Measurements from ENCODE around the gene SLC8B1.

Gene SLC8B1

GRCh38 chr12:113334786-113335539, at the start of gene SLC8B1:
Gene SLC8B1, minus strand, starts transcription at chr12:113335109. Its CDS starts 2,231 bp downstream, at chr12:113332878.
- peak; percentile 81 for DNase-seq (ENCODE audit: low read depth)

- no peak for DNase-seq (ENCODE audit: low read depth)
Measured at GRCh38 chr12:113382206-113382605, 47.3 kb upstream of the SLC8B1 start.

GRCh38 chr12:113381220-113381619, 46.3 kb upstream of the SLC8B1 start:
- DNase-seq (ENCODE audit: low read depth) = no peak

GRCh38 chr12:113378291-113378690, 43.4 kb upstream of the SLC8B1 start:
- no peak for DNase-seq (ENCODE audit: low read depth)

GRCh38 chr12:113374823-113375428, 40.0 kb upstream of the SLC8B1 start:
- no peak for DNase-seq (ENCODE audit: low read depth)

- no peak for DNase-seq (ENCODE audit: low read depth)
Measured at GRCh38 chr12:113373969-113374368, 39.1 kb upstream of the SLC8B1 start.

- DNase-seq (ENCODE audit: low read depth) = no peak
Measured at GRCh38 chr12:113373440-113373839, 38.5 kb upstream of the SLC8B1 start.

GRCh38 chr12:113372371-113372770, 37.5 kb upstream of the SLC8B1 start:
- no peak for DNase-seq (ENCODE audit: low read depth)

GRCh38 chr12:113371808-113372207, 36.9 kb upstream of the SLC8B1 start:
- no peak for DNase-seq (ENCODE audit: low read depth)

- no peak for DNase-seq (ENCODE audit: low read depth)
Measured at GRCh38 chr12:113370923-113371682, 36.2 kb upstream of the SLC8B1 start.

GRCh38 chr12:113369391-113369985, 34.6 kb upstream of the SLC8B1 start:
- no peak for DNase-seq (ENCODE audit: low read depth)

- no peak for DNase-seq (ENCODE audit: low read depth)
Measured at GRCh38 chr12:113368331-113368730, 33.4 kb upstream of the SLC8B1 start.

- DNase-seq (ENCODE audit: low read depth) = no peak
Measured at GRCh38 chr12:113366827-113367226, 31.9 kb upstream of the SLC8B1 start.

- no peak for DNase-seq (ENCODE audit: low read depth)
Measured at GRCh38 chr12:113365639-113366395, 30.9 kb upstream of the SLC8B1 start.

GRCh38 chr12:113364698-113365097, 29.8 kb upstream of the SLC8B1 start:
- no peak for DNase-seq (ENCODE audit: low read depth)

GRCh38 chr12:113361574-113362370, 26.9 kb upstream of the SLC8B1 start:
- no peak for DNase-seq (ENCODE audit: low read depth)

GRCh38 chr12:113359939-113360748, 25.2 kb upstream of the SLC8B1 start:
- DNase-seq (ENCODE audit: low read depth) = no peak

- no peak for DNase-seq (ENCODE audit: low read depth)
Measured at GRCh38 chr12:113359133-113359938, 24.4 kb upstream of the SLC8B1 start.

Measured in stimulated activated CD8-positive, alpha-beta memory T cell treated with anti-CD3 and anti-CD28 coated beads, Interleukin-12 subunit alpha, Interleukin-12 subunit beta, amount 100 ng/mL, for 1 hour (primary cell).